Endothelial cell of umbilical vein (primary cell): Measurements from ENCODE around the gene HOXD10. TPM values are rescaled to one million over a fixed set of nuclear protein-coding genes. Genes with fewer than 3 reads are reported as not detected.

Experiments used
- BruUV-seq: library from RNA; stranded (reverse); fragments of 400-500 nt; replicated peaks from 2 replicates; lab custom pipeline; 2021; lab: Mats Ljungman, UMichigan
- CTCF ChIA-PET: fragments of 300-600, 350-600 bp; sonication (Branson Sonifier 250); formaldehyde crosslinking; loops from one replicate; lab custom pipeline; 2021; ENCODE audit warnings: antibody characterized with exemption, inconsistent platforms; lab: Charles Lee
- POLR2A ChIA-PET: fragments of 300-600, 350-600 bp; sonication (Branson Sonifier 250); formaldehyde crosslinking; loops from one replicate; lab custom pipeline; 2021; ENCODE audit warnings: antibody characterized with exemption, inconsistent platforms; lab: Charles Lee
- DNase-seq: peaks from one replicate; pipeline ENCODE4 v3.0.0-alpha.2; 2011; ENCODE audit warnings: low read depth, low spot score
- FAIRE-seq: peaks from 2 replicates; lab custom pipeline; 2011; peaks lifted over from hg19 to GRCh38; lab: Jason Lieb, UNC
- H2AFZ ChIP-seq: 2 replicates; pipeline ENCODE4 v1.6.0; 2012; ENCODE audit warnings: low read depth, low read length, control low read depth, inconsistent platforms
- H3K27ac ChIP-seq: 2 replicates; pipeline ENCODE4 v1.5.1; 2011; ENCODE audit warnings: low read depth, mild to moderate bottlenecking, control low read depth, low read length, moderate library complexity; ENCODE audit not compliant: insufficient read depth
- H3K27me3 ChIP-seq, 2 experiments: 2 replicates each; pipeline versions ENCODE4 v1.6.0 to v1.6.1; 2011; ENCODE audit warnings: low read length in 2 of 2, mixed read lengths in 1 of 2; ENCODE audit not compliant: control insufficient read depth in 2 of 2, insufficient read depth in 2 of 2
- H3K36me3 ChIP-seq, 2 experiments: 2 replicates in 1 of 2; 3 replicates in 1 of 2; pipeline ENCODE4 v1.5.1; 2011; ENCODE audit warnings: low read length in 2 of 2, mild to moderate bottlenecking in 1 of 2, moderate library complexity in 1 of 2; ENCODE audit not compliant: control insufficient read depth in 2 of 2, insufficient read depth in 2 of 2; ENCODE audit errors: extremely low read depth in 1 of 2
- H3K4me1 ChIP-seq: 3 replicates; pipeline ENCODE4 v1.5.1; 2011; ENCODE audit warnings: mild to moderate bottlenecking, low read length; ENCODE audit not compliant: control insufficient read depth, insufficient read depth; ENCODE audit errors: extremely low read depth
- H3K4me2 ChIP-seq: 2 replicates; pipeline ENCODE4 v1.6.1; 2011; ENCODE audit warnings: low read length, control low read depth, mixed read lengths; ENCODE audit not compliant: insufficient read depth
- H3K4me3 ChIP-seq, 3 experiments: fragments of 200-600 bp in 1 of 3; sonication (generic), shearing (Covaris generic) in 1 of 3; replicated peaks in 1 of 3; 2 replicates each; pipeline ENCODE4 v1.5.1; 2011 to 2016; ENCODE audit warnings: control low read depth in 3 of 3, low read length in 3 of 3, mild to moderate bottlenecking in 2 of 3, inconsistent platforms in 1 of 3, low read depth in 1 of 3, moderate library complexity in 1 of 3; ENCODE audit not compliant: insufficient read depth in 1 of 3
- H3K79me2 ChIP-seq: 2 replicates; pipeline ENCODE4 v1.6.0; 2012; ENCODE audit warnings: low read length, inconsistent platforms; ENCODE audit not compliant: control insufficient read depth, insufficient read depth
- H3K9ac ChIP-seq: replicated peaks from 2 replicates; pipeline ENCODE3; 2011; ENCODE audit warnings: low read length, control low read depth; ENCODE audit not compliant: insufficient read depth; ENCODE audit errors: extremely low read depth
- H3K9me1 ChIP-seq: replicated peaks from 3 replicates; pipeline ENCODE4 v1.6.0; 2011; ENCODE audit warnings: mild to moderate bottlenecking, low read length; ENCODE audit not compliant: control insufficient read depth, insufficient read depth; ENCODE audit errors: extremely low read depth
- H3K9me3 ChIP-seq: replicated peaks from 2 replicates; pipeline ENCODE4 v1.5.1; 2012; ENCODE audit warnings: low read length, inconsistent platforms; ENCODE audit not compliant: control insufficient read depth, insufficient read depth
- H4K20me1 ChIP-seq: replicated peaks from 2 replicates; pipeline ENCODE3; 2011; ENCODE audit warnings: mild to moderate bottlenecking, low read length; ENCODE audit not compliant: control insufficient read depth, insufficient read depth; ENCODE audit errors: extremely low read depth
- EZH2 ChIP-seq: IDR thresholded peaks from 2 replicates; pipeline ENCODE4 v1.6.1; 2012; ENCODE audit warnings: borderline replicate concordance, low read depth, mild to moderate bottlenecking, moderate library complexity, low read length, inconsistent platforms; ENCODE audit not compliant: severe bottlenecking
- FOS ChIP-seq: IDR thresholded peaks from 2 replicates; pipeline ENCODE4 v1.6.1; 2011; ENCODE audit warnings: mild to moderate bottlenecking, low read length, moderate library complexity, borderline replicate concordance; ENCODE audit not compliant: insufficient read depth
- GATA2 ChIP-seq: IDR thresholded peaks from 2 replicates; pipeline ENCODE4 v1.7.0; 2011; ENCODE audit warnings: low read depth, mild to moderate bottlenecking, moderate library complexity, mixed read lengths, low read length; ENCODE audit not compliant: insufficient read length, insufficient read depth
- JUN ChIP-seq: IDR thresholded peaks from 2 replicates; pipeline ENCODE4 v1.6.1; 2011; ENCODE audit warnings: borderline replicate concordance, low read depth; ENCODE audit not compliant: insufficient read length, insufficient read depth
- MYC ChIP-seq: IDR thresholded peaks from one replicate; pipeline ENCODE4 v1.6.1; 2011; ENCODE audit warnings: mild to moderate bottlenecking, low read depth, low read length
- POLR2A ChIP-seq: IDR thresholded peaks from 2 replicates; pipeline ENCODE4 v1.6.1; 2012; ENCODE audit warnings: low read depth, mild to moderate bottlenecking, control low read depth, low read length
- POLR2AphosphoS5 ChIP-seq: IDR thresholded peaks from 2 replicates; pipeline ENCODE4 v1.6.1; 2012; ENCODE audit warnings: low read depth, mild to moderate bottlenecking, control low read depth, low read length, moderate library complexity; ENCODE audit not compliant: insufficient read depth
- dilution Hi-C: fragments of 300-500 bp; cut with MboI; formaldehyde crosslinking; loops from one replicate; pipeline ENCODE4 v1.15.0; 2019; ENCODE audit warnings: low sequenced_read_pairs; ENCODE audit not compliant: extremely low pct_ligation_motif_present
- intact Hi-C: fragments of 100-400 bp; cut with micrococcal nuclease; formaldehyde crosslinking; loops from one replicate; pipeline ENCODE4 v1.10.0; 2022
- polyA plus RNA-seq, 4 experiments: library from polyadenylated mRNA; depleted of rRNA in 3 of 4; stranded (reverse) in 3 of 4; unstranded in 1 of 4; fragments of >200 nt; gene quantifications; 2 replicates each; pipeline versions ENCODE4 v1.2.1 to v1.2.3, GENCODE V29; 2011 to 2012; ENCODE audit warnings: missing spikeins in 1 of 4
- total RNA-seq: library from RNA; stranded (reverse); gene quantifications from 2 replicates; pipeline ENCODE4 v1.2.3, GENCODE V29; 2021
- TF ChIP-seq, protein P1 (sequence below), 2 donors: IDR thresholded peaks; 1 replicate in 1 of 2; 2 replicates in 1 of 2; pipeline ENCODE4 v1.5.1; 2011; ENCODE audit warnings: low read length in 2 of 2, mild to moderate bottlenecking in 2 of 2, moderate library complexity in 2 of 2, control low read depth in 1 of 2, inconsistent platforms in 1 of 2, low read depth in 1 of 2; ENCODE audit not compliant: insufficient read depth in 1 of 2; ENCODE audit errors: extremely low read depth in 1 of 2
- TF ChIP-seq, protein P2 (sequence below): IDR thresholded peaks from 2 replicates; pipeline ENCODE4 v1.6.1; 2011; ENCODE audit not compliant: insufficient read depth, insufficient read length

Gene HOXD10
- total and polyA plus RNA-seq, 2 donors (not counting 3 experiments of a cell fraction or from before 2014, with no cell fraction given): not detected

DNA sequence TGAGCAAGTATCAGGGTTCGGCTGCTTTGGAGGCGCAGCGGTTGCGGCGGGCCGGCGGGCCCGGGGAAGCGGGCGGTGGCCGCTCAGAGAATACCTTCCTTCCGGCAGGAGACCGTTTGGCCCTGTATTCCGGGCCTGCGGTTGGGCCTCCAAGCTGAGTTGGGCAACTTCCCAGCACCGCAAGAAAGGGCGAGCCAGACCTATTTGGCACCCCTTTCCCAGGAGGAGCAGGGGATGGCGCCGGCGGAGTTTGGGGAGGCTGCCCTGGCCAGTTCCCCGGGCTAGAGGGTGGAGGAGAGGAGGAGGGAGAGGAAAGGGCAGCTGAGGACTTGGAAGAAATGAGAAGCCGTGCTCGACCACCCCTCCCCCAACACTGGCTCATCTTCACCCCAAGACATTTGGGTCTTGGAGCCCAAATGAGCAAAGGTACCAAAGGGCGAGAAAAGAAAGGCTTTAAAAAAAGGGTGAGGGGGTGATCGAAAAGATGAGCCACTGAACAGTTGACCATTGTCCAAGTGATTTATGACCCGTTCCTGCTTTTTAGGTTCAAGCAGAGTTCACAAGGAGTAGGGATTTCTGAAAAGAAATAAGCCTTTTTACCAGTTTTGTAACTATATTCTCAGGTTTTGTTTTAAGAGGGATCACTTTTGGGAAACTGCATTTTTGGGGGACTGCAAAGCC, 48.9 kb downstream of the HOXD10 start:
- dilution Hi-C loops (no loop called here), intact Hi-C loops (no loop called here)
- H3K36me3 ChIP-seq: no peaks in the 10 kb centered on the region
- H3K27ac ChIP-seq: no peak overlapping the region
- H3K27me3 ChIP-seq: peaks cover 5 to 15% of the 10 kb centered on the region in 2 experiments
- ChIA-PET POLR2A (no interaction called here), CTCF (interaction anchor here (1.0 kb wide), 3 partner anchors 22 to 389 kb away, joined by 3 to 4 read pairs (median 4); partner anchors contain the start of gene HOXD1)
- FAIRE-seq: no peak
- peaks cover 3% of the 10 kb centered on the region for H3K4me1 ChIP-seq
- no peaks in the 10 kb centered on the region for H4K20me1 ChIP-seq
- H3K4me3 ChIP-seq: peak overlapping the region in 2 of 3 experiments; percentile 1 to 37
- TF ChIP-seq, protein P1, sequence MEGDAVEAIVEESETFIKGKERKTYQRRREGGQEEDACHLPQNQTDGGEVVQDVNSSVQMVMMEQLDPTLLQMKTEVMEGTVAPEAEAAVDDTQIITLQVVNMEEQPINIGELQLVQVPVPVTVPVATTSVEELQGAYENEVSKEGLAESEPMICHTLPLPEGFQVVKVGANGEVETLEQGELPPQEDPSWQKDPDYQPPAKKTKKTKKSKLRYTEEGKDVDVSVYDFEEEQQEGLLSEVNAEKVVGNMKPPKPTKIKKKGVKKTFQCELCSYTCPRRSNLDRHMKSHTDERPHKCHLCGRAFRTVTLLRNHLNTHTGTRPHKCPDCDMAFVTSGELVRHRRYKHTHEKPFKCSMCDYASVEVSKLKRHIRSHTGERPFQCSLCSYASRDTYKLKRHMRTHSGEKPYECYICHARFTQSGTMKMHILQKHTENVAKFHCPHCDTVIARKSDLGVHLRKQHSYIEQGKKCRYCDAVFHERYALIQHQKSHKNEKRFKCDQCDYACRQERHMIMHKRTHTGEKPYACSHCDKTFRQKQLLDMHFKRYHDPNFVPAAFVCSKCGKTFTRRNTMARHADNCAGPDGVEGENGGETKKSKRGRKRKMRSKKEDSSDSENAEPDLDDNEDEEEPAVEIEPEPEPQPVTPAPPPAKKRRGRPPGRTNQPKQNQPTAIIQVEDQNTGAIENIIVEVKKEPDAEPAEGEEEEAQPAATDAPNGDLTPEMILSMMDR (IDR thresholded peaks at IDR 0.05; ENCODE audit: extremely low read depth in 1 of 2, insufficient read depth in 1 of 2, low read depth in 1 of 2, low read length in 2 of 2): no peak
- TF ChIP-seq, protein P2, sequence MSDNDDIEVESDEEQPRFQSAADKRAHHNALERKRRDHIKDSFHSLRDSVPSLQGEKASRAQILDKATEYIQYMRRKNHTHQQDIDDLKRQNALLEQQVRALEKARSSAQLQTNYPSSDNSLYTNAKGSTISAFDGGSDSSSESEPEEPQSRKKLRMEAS: no peak
- no peak for TF ChIP-seq MYC
- TF ChIP-seq EZH2: no peak
- no peak for TF ChIP-seq FOS
- no peak for TF ChIP-seq JUN
- TF ChIP-seq GATA2: no peak
- no peak for TF ChIP-seq POLR2AphosphoS5
- no peak for TF ChIP-seq POLR2A
- H2AFZ ChIP-seq: no peak overlapping the region
- no peaks in the 10 kb centered on the region for H3K9me1 ChIP-seq
- H3K4me2 ChIP-seq: peak overlapping the region; percentile 73
- no peak overlapping the region for H3K9ac ChIP-seq
- no TSS peak for BruUV-seq
- H3K9me3 ChIP-seq: no peaks in the 10 kb centered on the region
- H3K79me2 ChIP-seq: no peaks in the 10 kb centered on the region
- DNase-seq: no peak
